NCI-H128 (cell line): Measurements from ENCODE around the gene PLOD2.

Experiments used
- DNase-seq: peaks from one replicate; lab custom pipeline; 2025; ENCODE audit not compliant: unreplicated experiment; lab: John Stamatoyannopoulos, UW

The PLOD2 gene

DNA sequence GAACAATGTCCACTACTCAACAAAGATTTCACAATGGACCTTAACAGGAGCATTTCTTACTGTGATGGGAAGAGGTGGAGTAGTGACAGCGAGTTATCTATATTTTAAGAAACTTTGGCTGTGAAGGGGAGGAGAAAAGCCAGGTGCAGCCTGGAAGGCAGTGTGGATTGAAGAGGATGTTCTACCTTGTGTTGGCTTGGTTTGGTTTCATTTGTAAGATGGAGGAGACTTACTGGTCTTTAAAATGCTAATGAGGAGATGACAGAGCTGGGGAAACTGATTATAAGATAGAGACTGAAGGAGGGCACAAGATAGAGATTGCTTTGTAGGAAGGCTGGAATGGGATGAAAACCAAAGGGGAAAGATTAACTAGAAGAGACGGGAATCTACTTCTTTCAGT is 59.4 kb downstream of the PLOD2 start:
- DNase-seq, result no peak

DNA sequence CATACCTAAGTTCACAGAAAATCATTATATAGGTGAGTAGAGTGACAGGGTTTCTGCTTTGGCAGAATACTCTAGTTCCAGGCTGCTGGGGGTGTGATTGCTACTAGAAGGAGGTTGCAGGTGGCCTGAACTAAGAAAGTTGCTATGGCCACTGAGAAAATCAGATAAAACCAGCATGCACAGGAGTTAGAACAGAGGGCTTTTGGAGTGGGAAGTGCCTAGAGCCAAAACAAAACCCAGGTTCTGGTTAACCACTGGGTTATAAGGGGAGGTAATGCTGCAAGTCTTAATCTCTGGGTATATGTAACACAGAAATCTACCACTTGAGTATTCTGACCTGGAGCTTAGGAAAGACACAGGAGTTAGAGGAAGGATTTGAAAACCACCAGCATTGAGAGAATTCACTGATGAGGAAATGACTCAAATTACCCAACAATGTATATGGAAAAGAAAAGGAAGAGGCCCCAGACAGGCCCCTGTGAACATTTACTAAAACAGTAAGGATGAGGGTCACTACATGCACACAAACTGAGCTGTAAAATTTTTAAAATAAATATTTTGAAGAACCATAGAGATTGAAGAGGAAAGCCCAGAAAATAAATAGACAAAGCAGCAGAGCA is 60.0 kb downstream of the PLOD2 start:
- no peak for DNase-seq

DNA sequence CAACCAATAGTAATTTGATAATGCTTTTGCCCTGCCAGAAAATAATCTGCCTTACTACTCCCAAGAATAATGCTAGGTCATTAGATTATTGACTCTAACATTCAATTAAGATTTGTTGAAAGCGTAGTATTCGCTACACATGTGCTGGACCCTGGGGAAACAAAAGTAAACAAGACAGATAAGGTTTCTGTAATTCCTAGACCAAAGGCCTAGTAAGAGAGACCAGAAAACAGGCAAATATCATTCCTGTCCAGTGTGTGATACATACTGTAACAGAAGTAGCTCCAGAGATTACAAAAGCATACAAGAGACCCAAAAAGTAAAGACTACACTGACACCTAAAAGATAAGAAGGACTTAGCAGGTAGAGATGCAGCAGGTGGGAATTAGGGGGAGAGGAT is 60.8 kb downstream of the PLOD2 start:
- no peak for DNase-seq

DNA sequence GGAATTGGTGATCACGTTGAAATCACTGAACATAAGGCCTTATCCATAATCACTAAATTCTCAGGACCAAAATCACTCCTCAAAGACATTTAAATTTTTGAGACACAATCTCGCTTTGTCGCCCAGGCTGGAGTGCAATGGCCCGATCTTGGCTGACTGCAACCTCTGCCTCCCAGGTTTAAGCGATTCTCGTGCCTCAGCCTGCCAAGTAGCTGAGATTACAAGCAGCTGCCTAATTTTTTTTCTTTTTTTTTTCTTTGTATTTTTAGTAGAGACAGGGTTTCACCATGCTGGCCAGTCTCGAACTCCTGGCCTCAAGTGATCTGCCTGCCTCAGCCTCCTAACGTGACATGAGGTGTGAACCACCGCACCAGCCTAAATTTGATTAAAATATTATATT is 61.7 kb downstream of the PLOD2 start:
- DNase-seq, result no peak

DNA sequence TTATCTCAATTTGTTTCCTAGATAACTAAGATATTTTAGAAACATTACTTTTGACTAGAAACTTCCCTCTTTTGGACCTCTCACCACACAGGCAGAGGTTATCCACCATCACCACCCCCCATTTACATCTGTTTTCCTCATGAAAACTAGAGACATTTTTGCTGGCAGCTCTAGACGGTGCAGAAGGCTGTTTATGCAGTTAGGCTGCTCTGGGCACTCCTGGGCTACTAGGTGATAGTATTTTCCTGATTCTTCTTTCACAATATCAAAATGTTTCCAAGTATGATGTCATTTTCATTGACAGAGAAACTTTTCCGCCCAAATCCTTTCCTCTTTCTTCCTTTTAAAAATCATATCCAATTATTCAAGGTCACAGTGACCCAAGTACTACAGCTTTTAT is 67.1 kb downstream of the PLOD2 start:
- DNase-seq, result no peak

DNA sequence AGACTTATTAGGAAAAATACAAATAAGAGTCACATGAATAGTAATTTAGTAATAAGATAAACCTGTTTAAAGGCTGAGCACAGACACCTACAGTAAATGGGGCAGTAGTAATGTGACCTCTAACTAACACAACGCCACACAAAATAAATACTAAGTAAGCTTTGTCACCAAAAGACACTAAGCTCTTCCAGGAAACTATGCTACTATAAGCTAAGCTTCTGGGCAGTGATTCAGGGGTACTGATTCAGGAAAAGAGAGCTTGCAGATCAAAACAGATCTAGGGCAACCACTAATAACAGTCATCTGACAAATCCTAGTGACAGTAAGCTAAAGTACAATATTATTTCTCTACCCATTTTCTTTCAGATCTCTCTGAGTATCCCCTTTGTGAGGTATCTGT is 68.8 kb downstream of the PLOD2 start:
- no peak for DNase-seq

DNA sequence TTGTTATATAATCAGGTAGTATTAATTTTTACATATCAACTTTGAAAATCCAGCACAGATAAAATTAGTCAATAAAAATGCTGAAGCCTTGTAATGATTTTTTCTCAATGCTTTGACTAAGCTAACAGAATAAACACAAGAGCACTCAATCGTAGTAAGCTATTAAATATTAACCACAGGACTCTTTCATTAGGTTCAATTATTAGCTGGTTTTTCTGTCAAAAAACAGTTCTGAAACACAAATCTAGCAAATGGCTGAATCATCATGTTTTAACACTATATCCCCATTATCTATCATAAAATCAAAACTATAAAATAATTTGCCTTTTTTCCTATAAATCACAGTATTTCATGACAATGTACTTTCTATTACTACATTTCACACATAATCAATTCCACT is 69.6 kb downstream of the PLOD2 start:
- DNase-seq, result no peak

DNA sequence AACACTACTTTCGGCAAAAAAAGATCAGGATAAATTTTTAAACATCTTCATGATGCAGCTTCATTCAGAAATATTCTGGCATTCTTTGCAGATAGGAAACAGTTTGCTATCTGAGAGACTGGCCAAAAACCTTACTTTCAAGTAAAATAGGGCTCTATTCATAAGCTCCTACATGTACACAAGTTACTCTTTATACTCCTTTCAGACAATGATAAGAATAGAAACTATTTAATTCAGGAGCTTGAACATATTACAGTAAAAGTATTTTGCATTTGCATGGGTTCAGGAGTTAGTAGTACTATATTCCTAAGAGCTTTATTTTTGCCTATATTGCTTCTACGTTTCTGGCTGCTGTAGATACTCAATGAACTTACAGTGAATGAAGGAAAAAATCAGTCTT is 70.5 kb downstream of the PLOD2 start:
- DNase-seq, result no peak

- DNase-seq, result no peak
Observed at GRCh38 chr3:146088840-146089239, 72.1 kb downstream of the PLOD2 start.

DNA sequence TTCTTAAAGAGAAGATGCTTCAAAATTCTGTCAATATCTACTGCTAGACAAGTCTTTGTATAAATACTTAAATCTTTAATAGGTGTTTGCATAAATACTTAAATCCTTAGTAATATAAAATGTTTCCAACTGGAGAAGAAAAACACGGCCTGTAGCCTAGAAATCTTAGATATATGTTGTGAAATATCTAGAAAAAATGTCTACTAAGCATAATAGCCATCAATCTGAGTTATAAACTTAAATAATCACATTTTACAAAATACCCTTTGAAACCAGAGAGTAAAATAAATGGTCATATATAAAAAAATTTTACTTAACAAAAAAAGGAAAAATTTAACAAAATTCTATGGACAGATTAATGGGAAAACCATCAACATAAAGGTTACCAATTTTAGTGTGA is 73.9 kb downstream of the PLOD2 start:
- DNase-seq, result no peak

DNA sequence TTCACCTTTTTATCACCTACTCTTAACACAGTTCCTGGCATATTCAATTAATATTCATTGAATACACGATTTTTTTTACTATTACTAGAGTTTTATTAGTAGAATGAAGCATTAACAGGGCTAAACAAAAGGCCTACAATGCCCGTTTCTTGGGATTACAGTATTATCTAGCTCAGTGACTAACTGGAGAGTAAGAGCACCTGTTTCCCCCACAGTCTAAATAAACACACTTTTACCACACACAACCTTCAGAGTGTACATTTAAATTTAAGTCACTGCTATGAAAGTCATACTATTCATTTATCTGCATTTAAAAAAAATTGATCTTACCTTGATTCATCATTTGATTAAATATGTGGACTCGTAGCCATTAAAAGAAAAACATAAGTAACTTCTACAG is 74.8 kb downstream of the PLOD2 start:
- DNase-seq, result no peak

DNA sequence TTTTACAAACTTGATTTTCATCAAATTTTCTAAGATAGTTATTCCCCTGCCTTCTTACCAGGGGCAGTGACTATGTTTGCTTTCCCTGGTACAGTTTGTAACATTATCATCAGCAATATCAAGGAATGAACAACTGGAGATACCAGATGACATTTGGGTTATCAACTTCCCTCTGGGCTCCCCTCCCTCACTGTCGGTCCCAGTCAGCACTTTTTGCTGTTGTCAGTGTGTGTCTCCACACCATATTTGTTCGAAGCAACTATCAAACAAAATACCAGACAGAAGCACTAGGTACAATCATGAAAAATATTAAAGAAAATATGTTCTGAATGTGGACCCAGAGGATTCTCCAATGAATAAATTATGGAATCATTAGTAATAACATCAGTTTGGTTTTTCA is 75.3 kb downstream of the PLOD2 start:
- no peak for DNase-seq

DNA sequence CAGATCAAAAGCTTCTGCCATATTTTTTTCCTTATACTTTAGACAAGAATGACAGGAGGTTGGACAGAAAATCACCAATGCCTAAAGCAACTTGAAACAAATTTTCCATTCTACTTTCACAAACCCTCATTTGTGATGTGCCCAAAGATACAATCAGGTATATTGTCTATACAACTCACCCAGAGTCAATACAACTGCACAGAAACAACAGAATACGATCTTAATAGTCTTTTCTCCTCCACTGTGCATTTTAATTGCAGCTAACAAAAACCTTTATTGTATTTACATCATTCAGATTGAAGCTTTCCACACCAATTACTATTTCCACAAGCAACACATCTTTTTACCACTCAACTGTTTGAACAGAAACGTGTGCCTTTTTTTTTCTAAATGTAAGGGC is 80.4 kb downstream of the PLOD2 start:
- no peak for DNase-seq

- DNase-seq, result no peak
Observed at GRCh38 chr3:146078031-146078430, 83.0 kb downstream of the PLOD2 start.

- no peak for DNase-seq
Observed at GRCh38 chr3:146077181-146077580, 83.8 kb downstream of the PLOD2 start.

- no peak for DNase-seq
Observed at GRCh38 chr3:146072824-146073223, 88.2 kb downstream of the PLOD2 start.

GRCh38 chr3:146072061-146072460 is 88.9 kb downstream of the PLOD2 start:
- no peak for DNase-seq

GRCh38 chr3:146071632-146072031 is 89.4 kb downstream of the PLOD2 start:
- no peak for DNase-seq

- no peak for DNase-seq
Observed at GRCh38 chr3:146067048-146067447, 93.9 kb downstream of the PLOD2 start.

DNA sequence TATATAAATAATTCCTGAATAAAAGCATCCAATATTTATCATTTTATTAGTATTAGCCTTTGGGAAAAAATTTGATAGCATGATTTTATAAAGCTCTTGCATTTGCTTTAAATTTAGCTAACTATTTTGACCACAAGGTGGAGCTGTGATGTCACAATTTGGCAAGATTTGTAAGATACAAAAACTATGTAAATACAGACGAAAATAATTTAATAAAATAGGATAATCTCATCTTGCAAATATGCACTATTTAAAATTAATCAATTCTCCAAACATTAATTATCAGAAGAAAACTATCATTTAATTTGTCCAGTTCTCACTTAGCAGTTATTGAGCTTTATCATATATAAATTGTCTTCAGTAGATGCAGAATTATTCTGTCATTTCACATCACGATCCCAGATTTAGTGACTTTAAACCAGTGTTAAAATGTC is 95.4 kb downstream of the PLOD2 start:
- DNase-seq, result peak; percentile 6

DNA sequence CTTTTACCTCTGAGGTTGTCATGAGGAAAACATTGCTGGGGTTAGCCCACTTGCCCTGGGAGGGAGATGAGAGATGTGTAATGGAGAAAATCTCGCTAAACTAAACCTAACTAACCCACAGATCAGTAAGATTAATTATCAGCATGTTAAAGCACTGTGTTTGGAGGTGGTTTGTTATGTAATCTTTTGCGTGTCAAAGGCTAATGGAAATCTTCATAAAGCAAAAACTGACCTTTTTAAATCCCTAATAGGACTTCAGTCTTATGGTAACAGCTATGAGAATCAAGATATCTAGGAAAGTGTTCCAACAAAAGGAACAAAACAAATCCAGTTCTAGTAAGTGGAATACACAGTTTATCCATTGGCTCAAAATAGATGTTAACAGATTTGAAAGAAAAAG is 102.7 kb downstream of the PLOD2 start:
- no peak for DNase-seq

GRCh38 chr3:146052791-146053310 is 108.1 kb downstream of the PLOD2 start:
- DNase-seq, result no peak

- DNase-seq, result no peak
Observed at GRCh38 chr3:146052056-146052790, 108.8 kb downstream of the PLOD2 start.
